ENCODE measurements around the gene ME1.
"Not testable (repeated sequence)": the region's sequence is repeated elsewhere in the genome, so short reads cannot be mapped to it uniquely, and the experiment has no call there.

ME1 gene

GRCh38 chr6:83292900-83293843 lies 137.7 kb downstream of the ME1 start:
- no peak overlapping the region for H3K27ac ChIP-seq
- DNase-seq (ENCODE audit: low spot score), result no peak
- ChIA-PET CTCF (interaction anchor here (0.6 kb wide), 1 partner anchor 1784 kb away, joined by 3 read pairs; no protein-coding TSS in a partner anchor), POLR2A (ENCODE audit: low non-redundant PET) (no interaction called here)
- TF ChIP-seq, protein P1, sequence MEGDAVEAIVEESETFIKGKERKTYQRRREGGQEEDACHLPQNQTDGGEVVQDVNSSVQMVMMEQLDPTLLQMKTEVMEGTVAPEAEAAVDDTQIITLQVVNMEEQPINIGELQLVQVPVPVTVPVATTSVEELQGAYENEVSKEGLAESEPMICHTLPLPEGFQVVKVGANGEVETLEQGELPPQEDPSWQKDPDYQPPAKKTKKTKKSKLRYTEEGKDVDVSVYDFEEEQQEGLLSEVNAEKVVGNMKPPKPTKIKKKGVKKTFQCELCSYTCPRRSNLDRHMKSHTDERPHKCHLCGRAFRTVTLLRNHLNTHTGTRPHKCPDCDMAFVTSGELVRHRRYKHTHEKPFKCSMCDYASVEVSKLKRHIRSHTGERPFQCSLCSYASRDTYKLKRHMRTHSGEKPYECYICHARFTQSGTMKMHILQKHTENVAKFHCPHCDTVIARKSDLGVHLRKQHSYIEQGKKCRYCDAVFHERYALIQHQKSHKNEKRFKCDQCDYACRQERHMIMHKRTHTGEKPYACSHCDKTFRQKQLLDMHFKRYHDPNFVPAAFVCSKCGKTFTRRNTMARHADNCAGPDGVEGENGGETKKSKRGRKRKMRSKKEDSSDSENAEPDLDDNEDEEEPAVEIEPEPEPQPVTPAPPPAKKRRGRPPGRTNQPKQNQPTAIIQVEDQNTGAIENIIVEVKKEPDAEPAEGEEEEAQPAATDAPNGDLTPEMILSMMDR (conservative IDR thresholded peaks at IDR 0.05; ENCODE audit: low read depth), result no peak

- POLR2A ChIA-PET (ENCODE audit: low non-redundant PET); CTCF ChIA-PET; H3K27ac ChIP-seq; DNase-seq (ENCODE audit: low spot score): not testable (repeated sequence)
Observed at GRCh38 chr6:83287298-83287697, 143.6 kb downstream of the ME1 start.

GRCh38 chr6:83285917-83286316 lies 144.9 kb downstream of the ME1 start:
- H3K27ac ChIP-seq, result no peak overlapping the region
- DNase-seq (ENCODE audit: low spot score), result no peak
- TF ChIP-seq, protein P1 (conservative IDR thresholded peaks at IDR 0.05; ENCODE audit: low read depth), result no peak
- POLR2A ChIA-PET (ENCODE audit: low non-redundant PET), result no interaction called here
- CTCF ChIA-PET, result no interaction called here

- ChIA-PET POLR2A (ENCODE audit: low non-redundant PET) (no interaction called here), CTCF (no interaction called here)
- DNase-seq (ENCODE audit: low spot score), result no peak
- no peak overlapping the region for H3K27ac ChIP-seq
- TF ChIP-seq, protein P1 (conservative IDR thresholded peaks at IDR 0.05; ENCODE audit: low read depth), result no peak
Observed at GRCh38 chr6:83273596-83273995, 157.3 kb downstream of the ME1 start.

DNA sequence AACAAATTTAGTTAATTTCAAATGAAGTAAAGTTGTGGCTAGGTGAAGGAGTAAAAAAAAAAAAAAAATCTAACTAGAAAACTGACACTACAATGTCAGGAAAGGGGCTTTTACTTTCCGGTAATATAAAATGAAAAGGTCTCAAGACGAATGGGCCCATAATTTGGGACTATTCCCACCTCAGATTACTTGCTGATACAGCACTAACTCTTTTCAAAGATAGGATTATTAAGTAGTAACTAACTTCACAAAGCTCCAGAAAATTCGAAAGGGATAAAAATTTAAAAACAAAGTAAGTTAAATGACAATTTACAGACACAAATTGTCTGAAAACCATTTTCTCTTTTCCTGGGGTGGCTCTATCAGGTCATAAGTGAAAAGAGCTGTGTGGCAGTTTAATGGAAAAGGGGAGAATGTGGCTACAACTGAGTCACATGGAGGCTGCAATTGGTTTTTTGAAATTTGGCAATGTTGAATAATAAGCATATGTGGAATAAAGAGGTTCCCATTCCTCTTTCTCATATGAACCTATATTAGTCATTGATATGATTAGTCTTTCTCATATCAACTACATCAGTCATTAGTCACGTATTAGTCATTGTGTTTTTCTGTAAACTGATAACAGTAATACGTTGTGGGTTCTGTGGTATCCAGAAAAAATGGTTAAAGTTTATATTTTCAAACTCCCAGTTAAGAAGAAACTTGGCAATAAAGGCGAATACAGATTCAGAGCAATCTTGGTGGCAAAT lies 159.7 kb downstream of the ME1 start:
- TF ChIP-seq, protein P1 (conservative IDR thresholded peaks at IDR 0.05; ENCODE audit: low read depth), result no peak
- DNase-seq (ENCODE audit: low spot score), result peak; percentile 44
- no peak overlapping the region for H3K27ac ChIP-seq
- CTCF ChIA-PET, result no interaction called here
- POLR2A ChIA-PET (ENCODE audit: low non-redundant PET), result no interaction called here

GRCh38 chr6:83265384-83265783 lies 165.5 kb downstream of the ME1 start:
- H3K27ac ChIP-seq, result no peak overlapping the region
- CTCF ChIA-PET, result interaction anchor here (0.7 kb wide), 1 partner anchor 26 kb away, joined by 3 read pairs; no protein-coding TSS in a partner anchor
- POLR2A ChIA-PET (ENCODE audit: low non-redundant PET), result no interaction called here
- no peak for DNase-seq (ENCODE audit: low spot score)
- TF ChIP-seq, protein P1 (conservative IDR thresholded peaks at IDR 0.05; ENCODE audit: low read depth), result no peak

GRCh38 chr6:83260577-83260976 lies 170.3 kb downstream of the ME1 start:
- TF ChIP-seq, protein P1 (conservative IDR thresholded peaks at IDR 0.05; ENCODE audit: low read depth), result no peak
- ChIA-PET CTCF (no interaction called here), POLR2A (ENCODE audit: low non-redundant PET) (no interaction called here)
- no peak for DNase-seq (ENCODE audit: low spot score)
- H3K27ac ChIP-seq, result no peak overlapping the region

Measured in RWPE1 (cell line).